Caco-2 (cell line): ENCODE data around the gene SNRPA1. TPM values are rescaled to one million over a fixed set of nuclear protein-coding genes. Genes with fewer than 3 reads are reported as not detected.

ENCODE experiments used
- BruUV-seq: library from RNA; stranded (reverse); fragments of 400-500 nt; replicated peaks from 2 replicates; lab custom pipeline; 2021; lab: Mats Ljungman, UMichigan
- CTCF ChIA-PET: fragments of 300-600 bp; sonication (Branson Sonifier 250); formaldehyde crosslinking; loops from one replicate; lab custom pipeline; 2022; ENCODE audit warnings: antibody characterized with exemption; lab: Charles Lee
- POLR2A ChIA-PET: fragments of 300-600 bp; sonication (Branson Sonifier 250); formaldehyde crosslinking; loops from one replicate; lab custom pipeline; 2022; ENCODE audit warnings: antibody characterized with exemption; lab: Charles Lee
- DNase-seq, 2 experiments: peaks; one replicate each; pipeline versions ENCODE4 v3.0.0 to v3.0.0-alpha.2; 2020 to 2022
- H3K27me3 ChIP-seq: replicated peaks from 2 replicates; pipeline ENCODE4 v1.6.0; 2011; ENCODE audit warnings: low read length; ENCODE audit not compliant: control insufficient read depth, insufficient read depth
- H3K36me3 ChIP-seq: 2 replicates; pipeline ENCODE4 v1.5.1; 2011; ENCODE audit warnings: low read length; ENCODE audit not compliant: control insufficient read depth, insufficient read depth
- H3K4me1 ChIP-seq: fragments of 250-450 bp; sonication (Bioruptor Pico); 2 replicates; pipeline ENCODE4 v1.5.1; 2020; ENCODE audit warnings: mild to moderate bottlenecking
- H3K4me3 ChIP-seq: 2 replicates; pipeline ENCODE4 v1.5.1; 2011; ENCODE audit warnings: low read depth, mild to moderate bottlenecking, control low read depth, low read length
- H3K9me3 ChIP-seq: fragments of 250-450 bp; sonication (Bioruptor Pico); 2 replicates; pipeline ENCODE4 v1.5.1; 2020; ENCODE audit warnings: mild to moderate bottlenecking, moderate library complexity
- H3K27ac Mint-ChIP-seq: one replicate; pipeline ENCODE4 v1.8.0; 2022; ENCODE audit warnings: mixed read lengths; ENCODE audit not compliant: unreplicated experiment
- H3K27me3 Mint-ChIP-seq: one replicate; pipeline ENCODE4 v1.8.0; 2022; ENCODE audit warnings: mixed read lengths; ENCODE audit not compliant: insufficient read depth, unreplicated experiment
- H3K36me3 Mint-ChIP-seq: one replicate; pipeline ENCODE4 v1.8.0; 2022; ENCODE audit warnings: mild to moderate bottlenecking, mixed read lengths; ENCODE audit not compliant: insufficient read depth, unreplicated experiment
- H3K4me1 Mint-ChIP-seq: one replicate; pipeline ENCODE4 v1.8.0; 2022; ENCODE audit warnings: low read depth, mixed read lengths; ENCODE audit not compliant: unreplicated experiment
- H3K4me3 Mint-ChIP-seq: one replicate; pipeline ENCODE4 v1.8.0; 2022; ENCODE audit warnings: mild to moderate bottlenecking, moderate library complexity, mixed read lengths; ENCODE audit not compliant: unreplicated experiment
- H3K9me3 Mint-ChIP-seq: one replicate; pipeline ENCODE4 v1.8.0; 2022; ENCODE audit warnings: mixed read lengths; ENCODE audit not compliant: unreplicated experiment
- intact Hi-C: fragments of 100-400 bp; cut with micrococcal nuclease; formaldehyde crosslinking; loops from one replicate; pipeline ENCODE4 v1.10.0; 2022; ENCODE audit not compliant: unreplicated experiment
- total RNA-seq: library from RNA; stranded (reverse); gene quantifications from 2 replicates; pipeline ENCODE4 v1.2.3, GENCODE V29; 2022
- TF ChIP-seq, protein P1 (sequence below), 2 experiments: fragments of 200-600 bp in 1 of 2; IDR thresholded peaks; 1 replicate in 1 of 2; 2 replicates in 1 of 2; pipeline versions ENCODE4 v1.5.1 to v1.8.0; 2011 to 2022; ENCODE audit warnings: antibody characterized with exemption in 1 of 2, control low read depth in 1 of 2, inconsistent platforms in 1 of 2, low read depth in 1 of 2, low read length in 1 of 2, mild to moderate bottlenecking in 1 of 2, moderate library complexity in 1 of 2; ENCODE audit not compliant: insufficient read depth in 1 of 2, severe bottlenecking in 1 of 2, unreplicated experiment in 1 of 2

The SNRPA1 gene
- total RNA-seq, 1 experiment from 2014 or later, result 123 TPM

- no TSS peak for BruUV-seq
- no peaks in the 10 kb centered on the region for H3K36me3 ChIP-seq
- no peak overlapping the region for H3K27ac Mint-ChIP-seq
- no peak for DNase-seq
- TF ChIP-seq, protein P1, sequence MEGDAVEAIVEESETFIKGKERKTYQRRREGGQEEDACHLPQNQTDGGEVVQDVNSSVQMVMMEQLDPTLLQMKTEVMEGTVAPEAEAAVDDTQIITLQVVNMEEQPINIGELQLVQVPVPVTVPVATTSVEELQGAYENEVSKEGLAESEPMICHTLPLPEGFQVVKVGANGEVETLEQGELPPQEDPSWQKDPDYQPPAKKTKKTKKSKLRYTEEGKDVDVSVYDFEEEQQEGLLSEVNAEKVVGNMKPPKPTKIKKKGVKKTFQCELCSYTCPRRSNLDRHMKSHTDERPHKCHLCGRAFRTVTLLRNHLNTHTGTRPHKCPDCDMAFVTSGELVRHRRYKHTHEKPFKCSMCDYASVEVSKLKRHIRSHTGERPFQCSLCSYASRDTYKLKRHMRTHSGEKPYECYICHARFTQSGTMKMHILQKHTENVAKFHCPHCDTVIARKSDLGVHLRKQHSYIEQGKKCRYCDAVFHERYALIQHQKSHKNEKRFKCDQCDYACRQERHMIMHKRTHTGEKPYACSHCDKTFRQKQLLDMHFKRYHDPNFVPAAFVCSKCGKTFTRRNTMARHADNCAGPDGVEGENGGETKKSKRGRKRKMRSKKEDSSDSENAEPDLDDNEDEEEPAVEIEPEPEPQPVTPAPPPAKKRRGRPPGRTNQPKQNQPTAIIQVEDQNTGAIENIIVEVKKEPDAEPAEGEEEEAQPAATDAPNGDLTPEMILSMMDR (IDR thresholded peaks at IDR 0.05; ENCODE audit: insufficient read depth in 1 of 2, low read depth in 1 of 2, low read length in 1 of 2, severe bottlenecking in 1 of 2, unreplicated experiment in 1 of 2), result no peak
- H3K27me3 ChIP-seq, result no peaks in the 10 kb centered on the region
- POLR2A ChIA-PET, result no interaction called here
- H3K9me3 ChIP-seq, result no peaks in the 10 kb centered on the region
- H3K4me3 ChIP-seq, result no peak overlapping the region
- H3K4me3 Mint-ChIP-seq, result no peak overlapping the region
- no peaks in the 10 kb centered on the region for H3K27me3 Mint-ChIP-seq
- intact Hi-C loops, result no loop called here
- CTCF ChIA-PET, result interaction anchor here (0.6 to 1.4 kb wide), 4 partner anchors 8 to 564 kb away, joined by 3 read pairs; no protein-coding TSS in a partner anchor
- peaks cover 11% of the 10 kb centered on the region for H3K36me3 Mint-ChIP-seq
- H3K4me1 Mint-ChIP-seq, result peaks cover 7% of the 10 kb centered on the region
- no peaks in the 10 kb centered on the region for H3K9me3 Mint-ChIP-seq
- H3K4me1 ChIP-seq, result no peaks in the 10 kb centered on the region
Observed at GRCh38 chr15:101244036-101244781, 50.8 kb downstream of the SNRPA1 start.

- no peaks in the 10 kb centered on the region for H3K36me3 ChIP-seq
- intact Hi-C loops, result no loop called here
- H3K4me1 ChIP-seq, result no peaks in the 10 kb centered on the region
- H3K9me3 Mint-ChIP-seq, result no peaks in the 10 kb centered on the region
- no TSS peak for BruUV-seq
- H3K36me3 Mint-ChIP-seq, result peaks cover 11% of the 10 kb centered on the region
- TF ChIP-seq, protein P1 (IDR thresholded peaks at IDR 0.05; ENCODE audit: insufficient read depth in 1 of 2, low read depth in 1 of 2, low read length in 1 of 2, severe bottlenecking in 1 of 2, unreplicated experiment in 1 of 2), result no peak
- DNase-seq, result no peak
- H3K27me3 Mint-ChIP-seq, result no peaks in the 10 kb centered on the region
- H3K9me3 ChIP-seq, result no peaks in the 10 kb centered on the region
- H3K27me3 ChIP-seq, result no peaks in the 10 kb centered on the region
- peaks cover 7% of the 10 kb centered on the region for H3K4me1 Mint-ChIP-seq
- no peak overlapping the region for H3K4me3 ChIP-seq
- no peak overlapping the region for H3K4me3 Mint-ChIP-seq
- ChIA-PET CTCF (interaction anchor here (1.4 kb wide), 1 partner anchor 15 kb away, joined by 3 read pairs; no protein-coding TSS in a partner anchor), POLR2A (no interaction called here)
- no peak overlapping the region for H3K27ac Mint-ChIP-seq
Observed at GRCh38 chr15:101243420-101243819, 51.6 kb downstream of the SNRPA1 start.

- TF ChIP-seq, protein P1 (IDR thresholded peaks at IDR 0.05; ENCODE audit: insufficient read depth in 1 of 2, low read depth in 1 of 2, low read length in 1 of 2, severe bottlenecking in 1 of 2, unreplicated experiment in 1 of 2), result no peak
- POLR2A ChIA-PET, result no interaction called here
- H3K4me3 ChIP-seq, result no peak overlapping the region
- Mint-ChIP-seq H3K4me1 (peaks cover 7% of the 10 kb centered on the region), H3K9me3 (no peaks in the 10 kb centered on the region), H3K27me3 (no peaks in the 10 kb centered on the region), H3K27ac (no peak overlapping the region), H3K4me3 (no peak overlapping the region), H3K36me3 (peaks cover 11% of the 10 kb centered on the region)
- intact Hi-C loops, result no loop called here
- no peaks in the 10 kb centered on the region for H3K36me3 ChIP-seq
- no peaks in the 10 kb centered on the region for H3K27me3 ChIP-seq
- CTCF ChIA-PET, result no interaction called here
- H3K4me1 ChIP-seq, result no peaks in the 10 kb centered on the region
- no peaks in the 10 kb centered on the region for H3K9me3 ChIP-seq
- BruUV-seq, result no TSS peak
- DNase-seq, result no peak
Observed at GRCh38 chr15:101242999-101243336, 52.1 kb downstream of the SNRPA1 start.
